ENCODE results near the gene XPO4.

Gene XPO4

GRCh38 chr13:20833900-20834679, 68.5 kb downstream of the XPO4 start:
- TF ChIP-seq CTCF (IDR thresholded peaks at IDR 0.05; ENCODE audit: low read depth, low read length): no peak

GRCh38 chr13:20832861-20833260, 69.7 kb downstream of the XPO4 start:
- Histone ChIP-seq H3K4me1 (0 out of 2 replicates have a peak, but pooled peaks cover 4% of the 10 kb centered on the region), H3K27me3 (no peaks in the 10 kb centered on the region), H3K36me3 (peaks cover 28% of the 10 kb centered on the region), H3K4me3 (ENCODE audit: low read depth, low read length) (no peak overlapping the region), H3K9me3 (no peaks in the 10 kb centered on the region)
- TF ChIP-seq CTCF (IDR thresholded peaks at IDR 0.05; ENCODE audit: low read depth, low read length): no peak
- DNase-seq: no peak

More at GRCh38 chr13:20833900-20834679, 68.5 kb downstream of the XPO4 start:
- Histone ChIP-seq H3K9me3 (no peaks in the 10 kb centered on the region), H3K4me3 (ENCODE audit: low read depth, low read length) (no peak overlapping the region), H3K4me1 (0 out of 2 replicates have a peak, but pooled peaks cover 4% of the 10 kb centered on the region), H3K36me3 (peaks cover 35% of the 10 kb centered on the region), H3K27me3 (no peaks in the 10 kb centered on the region)
- no peak for DNase-seq

- H3K36me3 ChIP-seq: peaks cover 19% of the 10 kb centered on the region
- H3K4me3 ChIP-seq (ENCODE audit: low read depth, low read length): no peak overlapping the region
- no peak for TF ChIP-seq CTCF (IDR thresholded peaks at IDR 0.05; ENCODE audit: low read depth, low read length)
- no peaks in the 10 kb centered on the region for H3K27me3 ChIP-seq
- DNase-seq: no peak
- 0 out of 2 replicates have a peak, but pooled peaks cover 4% of the 10 kb centered on the region for H3K4me1 ChIP-seq
- H3K9me3 ChIP-seq: no peaks in the 10 kb centered on the region
These were observed 70.6 kb downstream of the XPO4 start for GRCh38 chr13:20831933-20832332.

GRCh38 chr13:20831254-20831653, 71.3 kb downstream of the XPO4 start:
- Histone ChIP-seq H3K4me1 (0 out of 2 replicates have a peak, but pooled peaks cover 4% of the 10 kb centered on the region), H3K9me3 (no peaks in the 10 kb centered on the region), H3K27me3 (no peaks in the 10 kb centered on the region), H3K36me3 (peaks cover 12% of the 10 kb centered on the region), H3K4me3 (ENCODE audit: low read depth, low read length) (no peak overlapping the region)
- TF ChIP-seq CTCF (IDR thresholded peaks at IDR 0.05; ENCODE audit: low read depth, low read length): no peak
- DNase-seq: no peak

GRCh38 chr13:20828539-20829364, 73.8 kb downstream of the XPO4 start:
- peak; percentile 91 for TF ChIP-seq CTCF (IDR thresholded peaks at IDR 0.05; ENCODE audit: low read depth, low read length)
- peak; percentile 23 for DNase-seq
- Histone ChIP-seq H3K36me3 (peaks cover 6% of the 10 kb centered on the region; the same call in 1 of the 2 replicates), H3K4me3 (ENCODE audit: low read depth, low read length) (peak overlapping the region; percentile 22; the same call in 1 of the 2 replicates), H3K4me1 (0 out of 2 replicates have a peak, but pooled peaks cover 4% of the 10 kb centered on the region), H3K27me3 (no peaks in the 10 kb centered on the region), H3K9me3 (no peaks in the 10 kb centered on the region)
